HG03196 (cell line): Measurements from ENCODE around the gene CBR4.
"Not testable (repeated sequence)": the region's sequence is repeated elsewhere in the genome, so short reads cannot be mapped to it uniquely, and the experiment has no call there.

ENCODE experiments used
- ATAC-seq: cut with Tn5 transposase; IDR thresholded peaks from one replicate; pipeline ENCODE4 v1.9.1; 2021; ENCODE audit not compliant: unreplicated experiment

Gene CBR4

GRCh38 chr4:169035871-169036620 lies 26.0 kb upstream of the CBR4 start:
- ATAC-seq, result not testable (repeated sequence)

- ATAC-seq, result no peak
Measured at GRCh38 chr4:169033660-169034059, 23.6 kb upstream of the CBR4 start.

GRCh38 chr4:169032883-169033645 lies 23.0 kb upstream of the CBR4 start:
- ATAC-seq, result no peak

GRCh38 chr4:169032194-169032593 lies 22.1 kb upstream of the CBR4 start:
- ATAC-seq, result no peak

- ATAC-seq, result no peak
Measured at GRCh38 chr4:169031392-169031791, 21.3 kb upstream of the CBR4 start.

- no peak for ATAC-seq
Measured at GRCh38 chr4:169030562-169030982, 20.5 kb upstream of the CBR4 start.

GRCh38 chr4:169029947-169030346 lies 19.9 kb upstream of the CBR4 start:
- ATAC-seq, result no peak

- no peak for ATAC-seq
Measured at GRCh38 chr4:169027663-169028062, 17.6 kb upstream of the CBR4 start.

GRCh38 chr4:169025184-169025583 lies 15.1 kb upstream of the CBR4 start:
- no peak for ATAC-seq

- peak; percentile 65 for ATAC-seq
Measured at GRCh38 chr4:169024762-169025161, 14.7 kb upstream of the CBR4 start.

GRCh38 chr4:169018406-169018805 lies 8.4 kb upstream of the CBR4 start:
- ATAC-seq, result no peak

GRCh38 chr4:169017971-169018370 lies 7.9 kb upstream of the CBR4 start:
- no peak for ATAC-seq

- ATAC-seq, result no peak
Measured at GRCh38 chr4:169015186-169015623, 5.2 kb upstream of the CBR4 start.

- ATAC-seq, result no peak
Measured at GRCh38 chr4:169014586-169014985, 4.5 kb upstream of the CBR4 start.

GRCh38 chr4:169013396-169013795 lies 3.3 kb upstream of the CBR4 start:
- ATAC-seq, result no peak

- ATAC-seq, result no peak
Measured at GRCh38 chr4:169012049-169012448, 2.0 kb upstream of the CBR4 start.

- peak; percentile 25 for ATAC-seq
Measured at GRCh38 chr4:169009286-169010124, 550 bp downstream of the CBR4 start.

- ATAC-seq, result no peak
Measured at GRCh38 chr4:169005453-169006099, 4.5 kb downstream of the CBR4 start.

- ATAC-seq, result no peak
Measured at GRCh38 chr4:169000315-169000714, 9.7 kb downstream of the CBR4 start.

- no peak for ATAC-seq
Measured at GRCh38 chr4:168999809-169000208, 10.2 kb downstream of the CBR4 start.

GRCh38 chr4:168998596-168998995 lies 11.5 kb downstream of the CBR4 start:
- ATAC-seq, result no peak
